Neural cell (in vitro differentiated cells): ENCODE results near the gene SIK3.
"Not testable (repeated sequence)": the region's sequence is repeated elsewhere in the genome, so short reads cannot be mapped to it uniquely, and the experiment has no call there.

Experiments used
- CTCF ChIP-seq: fragments of 450-650 bp; IDR thresholded peaks from 2 replicates; pipeline ENCODE4 v1.5.1; 2014; ENCODE audit warnings: antibody characterized with exemption, mild to moderate bottlenecking, moderate library complexity; ENCODE audit not compliant: poor library complexity, severe bottlenecking
- EP300 ChIP-seq: fragments of 450-650 bp; conservative IDR thresholded peaks from 2 replicates; pipeline ENCODE4 v1.6.1; 2014; ENCODE audit warnings: antibody characterized with exemption, mild to moderate bottlenecking, moderate library complexity; ENCODE audit not compliant: poor library complexity, severe bottlenecking
- POLR2AphosphoS5 ChIP-seq: IDR thresholded peaks from 2 replicates; pipeline ENCODE4 v1.6.1; 2012
- SMC3 ChIP-seq: fragments of 450-650 bp; conservative IDR thresholded peaks from 2 replicates; pipeline ENCODE4 v1.6.1; 2014; ENCODE audit warnings: antibody characterized with exemption, mild to moderate bottlenecking, moderate library complexity; ENCODE audit not compliant: poor library complexity
- TAF1 ChIP-seq: IDR thresholded peaks from 2 replicates; pipeline ENCODE4 v1.6.1; 2012; ENCODE audit warnings: low read depth

GRCh38 chr11:117137223-117138086 is 39.2 kb upstream of the SIK3 start:
- not testable (repeated sequence) for TF ChIP-seq EP300, CTCF, POLR2AphosphoS5, TAF1, SMC3
